ENCODE results near the gene SPATC1L. TPM values are rescaled to one million over a fixed set of nuclear protein-coding genes. Genes with fewer than 3 reads are reported as not detected.
A peak's percentile ranks its signal among the peaks of the same experiment; 100 is the strongest.

SPATC1L gene
- 5.9 TPM for total RNA-seq
- long read RNA-seq, transcript SPATC1L-202 (4 exons, 1,182 nt), result major isoform, 8 of 8 reads
- long read RNA-seq, partial matches to known transcripts, result 0 of 8 reads
- long read RNA-seq, other reads (novel, unspliced or antisense), result 0 of 8 reads

- DNase-seq (ENCODE audit: low spot score), result no peak
Measured at GRCh38 chr21:46183910-46184624, at the start of gene SPATC1L. Gene SPATC1L, minus strand, starts transcription at chr21:46184459. Its CDS starts 1,643 bp downstream, at chr21:46182816.

GRCh38 chr21:46229923-46230260 lies 45.6 kb upstream of the SPATC1L start:
- DNase-seq (ENCODE audit: low spot score), result no peak

DNA sequence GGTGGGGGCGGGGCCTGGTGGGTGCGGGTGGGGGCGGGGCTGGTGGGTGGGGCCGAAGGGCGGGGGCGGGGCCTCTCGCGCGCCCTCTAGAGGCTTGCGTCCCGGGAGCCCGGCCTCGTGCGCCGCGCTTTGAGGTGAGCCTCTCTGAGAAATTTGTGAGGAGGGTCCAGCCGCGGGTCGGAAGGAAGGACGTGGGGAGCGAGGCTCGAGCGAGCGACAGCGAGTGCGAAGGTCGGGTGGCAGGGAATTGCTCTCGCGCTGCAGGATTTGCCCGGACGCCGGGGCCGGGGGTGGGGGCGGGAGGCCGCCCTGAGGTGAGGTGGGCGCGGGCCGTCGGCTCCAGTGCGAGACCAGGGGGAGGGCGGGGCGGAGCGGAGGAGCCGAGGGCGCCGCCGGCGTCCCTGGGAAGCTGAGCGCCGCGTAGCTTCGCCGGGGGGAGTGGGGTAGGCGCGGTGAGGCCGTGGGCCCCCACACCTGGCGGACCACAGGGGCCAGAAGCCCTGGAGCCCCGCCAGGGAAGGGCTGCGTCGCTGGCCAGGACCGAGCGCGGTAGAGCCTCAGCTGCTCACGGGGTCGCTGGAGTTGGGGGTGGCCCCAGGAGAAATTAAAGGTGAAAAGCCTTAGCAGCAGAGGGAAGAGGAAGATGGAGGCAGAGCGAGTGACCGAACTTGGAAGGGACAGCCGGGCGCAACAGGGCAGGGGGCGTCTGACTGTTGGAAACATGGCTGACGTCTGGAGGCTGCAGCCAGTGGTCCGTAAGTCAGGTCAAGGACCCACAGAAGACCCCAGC lies 45.1 kb upstream of the SPATC1L start:
- DNase-seq (ENCODE audit: low spot score), result peak; percentile 93

GRCh38 chr21:46228345-46229051 lies 44.2 kb upstream of the SPATC1L start, which contains the start of gene LSS:
Gene LSS, minus strand, starts transcription at chr21:46228774. Its CDS starts 29 bp downstream, at chr21:46228745.
- peak; percentile 100 for DNase-seq (ENCODE audit: low spot score)

GRCh38 chr21:46227811-46228344 lies 43.6 kb upstream of the SPATC1L start:
- DNase-seq (ENCODE audit: low spot score), result peak; percentile 62

DNA sequence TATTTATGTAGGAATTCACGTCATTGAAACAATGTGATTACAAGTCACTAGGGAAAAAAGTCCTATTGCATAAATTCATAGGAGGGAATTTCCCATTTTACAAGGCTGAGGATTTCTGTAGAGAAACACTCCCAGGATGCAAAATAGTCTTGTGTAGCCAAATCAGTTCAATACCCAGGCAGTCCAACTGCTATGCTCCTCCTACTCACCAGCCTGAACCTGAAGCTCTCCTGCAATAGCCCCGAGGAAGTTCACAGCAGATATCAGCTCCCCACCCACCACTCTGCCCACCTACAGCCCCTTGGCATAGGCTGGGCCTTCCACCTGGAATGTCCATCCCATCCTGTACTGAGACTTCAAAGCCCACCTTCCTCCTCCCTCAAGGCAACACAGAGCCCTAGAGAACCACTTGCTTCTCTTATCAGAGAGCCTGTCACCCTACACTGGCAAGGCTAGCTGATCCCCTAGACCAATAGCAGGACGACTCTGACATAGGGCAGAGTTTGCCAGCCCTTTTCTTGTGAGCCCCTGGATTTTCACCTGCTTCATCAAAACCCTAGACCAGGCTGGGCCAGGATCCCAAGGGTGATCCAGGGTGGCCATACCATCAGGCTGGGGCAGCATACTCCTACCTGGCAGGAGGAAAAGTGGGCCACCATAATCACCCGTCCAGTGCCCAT lies 42.8 kb upstream of the SPATC1L start:
- peak; percentile 87 for DNase-seq (ENCODE audit: low spot score)

DNA sequence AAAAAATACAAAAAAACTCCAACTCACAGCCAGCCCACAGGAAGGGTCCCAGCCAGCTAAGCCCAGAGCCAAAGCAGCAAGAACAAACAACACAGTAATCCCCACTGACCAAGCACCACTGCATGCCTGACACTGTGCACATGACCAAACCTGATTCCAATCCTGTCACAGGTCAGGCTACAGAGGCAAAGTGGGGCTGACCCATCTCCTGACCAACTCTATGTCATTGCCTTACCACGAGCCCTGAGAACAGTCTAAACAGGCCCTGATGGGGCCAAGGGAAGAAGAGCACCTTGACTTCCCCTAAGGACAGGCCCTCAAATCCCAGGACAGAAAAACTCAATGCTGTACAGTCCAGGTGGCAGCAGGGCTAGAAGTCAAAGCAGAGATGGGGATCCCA lies 41.9 kb upstream of the SPATC1L start:
- peak; percentile 53 for DNase-seq (ENCODE audit: low spot score)

GRCh38 chr21:46223661-46224060 lies 39.4 kb upstream of the SPATC1L start:
- peak; percentile 74 for DNase-seq (ENCODE audit: low spot score)

DNA sequence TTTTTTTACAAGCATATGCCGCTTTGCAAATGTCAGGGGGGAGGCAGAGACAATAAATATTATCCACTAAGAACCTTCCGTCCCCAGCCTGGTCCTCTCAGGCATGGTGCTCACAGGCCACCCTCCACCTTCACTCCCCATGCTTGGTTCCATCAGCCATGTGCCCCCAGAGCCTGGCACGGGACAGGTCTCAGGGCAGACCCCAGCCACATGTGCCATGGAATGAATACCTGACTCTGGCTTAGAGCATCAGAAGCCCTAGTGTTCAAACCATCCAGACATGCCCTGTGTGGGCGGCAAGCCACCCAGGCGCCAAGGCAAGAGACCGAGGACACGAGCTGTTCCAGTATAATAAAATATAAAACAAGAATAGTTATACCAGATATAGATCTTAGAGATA lies 39.0 kb upstream of the SPATC1L start:
- DNase-seq (ENCODE audit: low spot score), result peak; percentile 69

- DNase-seq (ENCODE audit: low spot score), result peak; percentile 64
Measured at GRCh38 chr21:46222436-46223116, 38.3 kb upstream of the SPATC1L start.

- DNase-seq (ENCODE audit: low spot score), result peak; percentile 67
Measured at GRCh38 chr21:46221664-46222435, 37.6 kb upstream of the SPATC1L start.

- no peak for DNase-seq (ENCODE audit: low spot score)
Measured at GRCh38 chr21:46220847-46221246, 36.6 kb upstream of the SPATC1L start.

DNA sequence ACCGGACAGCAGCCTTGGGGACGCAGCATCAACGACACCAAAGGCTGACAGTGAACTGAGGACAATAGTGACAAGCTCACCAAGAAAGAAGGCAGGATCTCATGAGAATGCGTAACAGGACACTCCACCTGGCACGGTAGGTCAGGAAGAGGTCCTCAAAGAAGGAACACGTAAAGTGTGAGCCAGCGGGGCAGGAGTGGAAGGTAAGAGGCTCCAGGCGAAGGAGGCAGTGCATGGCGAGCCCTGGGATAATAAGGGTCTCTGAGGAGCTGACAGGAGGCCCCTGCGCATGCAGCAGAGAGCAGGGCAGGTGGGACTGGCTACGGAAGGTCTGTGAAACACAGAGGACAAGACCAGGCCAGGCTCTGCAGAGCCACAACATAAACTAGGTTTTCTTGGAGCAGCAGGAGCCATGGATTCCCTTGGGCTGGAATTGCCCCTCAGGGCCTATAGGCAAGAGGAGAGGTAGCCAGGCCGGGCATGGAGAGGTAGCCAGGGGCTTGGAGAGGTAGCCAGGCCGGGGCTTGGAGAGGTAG lies 36.1 kb upstream of the SPATC1L start:
- peak; percentile 81 for DNase-seq (ENCODE audit: low spot score)

DNA sequence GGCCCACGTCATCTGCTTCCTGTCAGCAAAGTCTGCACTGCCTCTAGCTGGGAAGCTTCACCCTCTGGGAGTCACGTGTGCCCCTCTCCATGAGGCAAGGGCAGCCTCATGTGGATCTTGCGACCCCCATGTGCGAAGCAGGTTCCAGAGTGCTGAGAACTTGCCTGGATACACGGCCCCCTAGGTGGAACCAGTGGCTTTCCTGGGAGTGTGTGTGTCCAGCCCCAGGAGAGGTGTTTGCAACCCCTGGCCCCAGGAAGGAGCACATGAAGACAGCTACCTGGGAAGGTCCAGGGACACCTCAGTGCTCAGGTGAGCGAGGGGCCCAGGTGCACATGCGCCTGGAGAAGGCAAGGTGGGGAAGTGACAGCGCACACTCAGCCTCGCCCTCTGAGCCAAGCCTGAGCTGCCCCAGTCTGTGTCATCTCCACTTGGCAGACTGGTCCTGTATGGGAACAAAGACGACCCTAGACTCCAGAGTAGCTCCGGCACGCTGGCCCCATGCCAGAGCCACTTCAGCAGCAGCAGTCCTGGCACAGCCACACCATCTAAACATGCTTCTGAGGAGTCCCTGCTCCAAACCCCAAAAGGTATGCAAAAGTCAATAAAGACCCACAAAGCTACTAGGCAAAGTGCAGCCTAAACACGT lies 35.5 kb upstream of the SPATC1L start:
- DNase-seq (ENCODE audit: low spot score), result peak; percentile 81

GRCh38 chr21:46218906-46219590 lies 34.8 kb upstream of the SPATC1L start:
- peak; percentile 71 for DNase-seq (ENCODE audit: low spot score)

- DNase-seq (ENCODE audit: low spot score), result peak; percentile 77
Measured at GRCh38 chr21:46217511-46218196, 33.4 kb upstream of the SPATC1L start.

DNA sequence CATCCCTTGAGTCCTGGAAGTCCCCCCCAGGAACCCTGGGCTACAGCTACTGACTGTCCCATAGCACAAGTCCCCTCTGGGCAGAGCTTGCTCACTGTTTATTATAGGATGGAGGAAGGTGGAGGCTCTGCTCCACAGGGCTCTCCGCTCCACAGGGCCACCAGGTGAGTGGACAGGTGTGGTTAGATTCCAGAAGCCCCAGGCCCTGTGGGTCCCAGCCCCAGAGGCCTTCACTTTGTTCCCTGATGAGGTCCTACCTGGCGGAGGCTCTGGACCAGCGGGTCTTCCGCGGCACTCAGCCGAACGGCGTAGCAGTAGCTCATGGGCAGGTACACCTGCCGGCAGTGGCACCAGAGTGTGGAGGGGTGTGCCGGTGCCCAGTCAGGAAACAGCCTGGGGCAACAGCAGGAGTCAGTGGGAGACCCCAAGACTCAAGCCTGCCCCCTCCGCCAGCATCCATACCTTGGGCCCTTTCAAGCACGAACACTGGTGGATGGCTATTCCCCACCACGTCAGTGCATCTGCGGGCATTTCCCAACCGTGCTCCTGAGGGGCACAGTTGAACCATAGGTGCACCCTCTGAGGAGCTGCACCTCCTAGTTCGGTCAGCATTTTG lies 32.0 kb upstream of the SPATC1L start:
- peak; percentile 82 for DNase-seq (ENCODE audit: low spot score)
